ENCODE data around the gene XKR7.
"Not testable (repeated sequence)": the region's sequence is repeated elsewhere in the genome, so short reads cannot be mapped to it uniquely, and the experiment has no call there.

Gene XKR7

GRCh38 chr20:31967830-31968249 is at the start of gene XKR7:
TSS of gene XKR7 (plus strand) at chr20:31968151. CDS start at chr20:31968176, 25 bp downstream.
- no peak within 1 kb of the TSS for H3K4me3 ChIP-seq (replicated peaks; ENCODE audit: low read depth, low read length)
- TF ChIP-seq CTCF (IDR thresholded peaks at IDR 0.05; ENCODE audit: low read depth, low read length, missing control alignments), result no peak
- DNase-seq (ENCODE audit: extremely low read depth, low read depth), result no peak

- no peak for DNase-seq (ENCODE audit: extremely low read depth, low read depth)
- no peak overlapping the region for H3K4me3 ChIP-seq (replicated peaks; ENCODE audit: low read depth, low read length)
- no peak for TF ChIP-seq CTCF (IDR thresholded peaks at IDR 0.05; ENCODE audit: low read depth, low read length, missing control alignments)
These were observed 49.4 kb upstream of the XKR7 start for GRCh38 chr20:31918466-31919105.

- TF ChIP-seq CTCF (IDR thresholded peaks at IDR 0.05; ENCODE audit: low read depth, low read length, missing control alignments), result no peak
- DNase-seq (ENCODE audit: extremely low read depth, low read depth), result no peak
- H3K4me3 ChIP-seq (replicated peaks; ENCODE audit: low read depth, low read length), result no peak overlapping the region
These were observed 48.4 kb upstream of the XKR7 start for GRCh38 chr20:31919410-31920155.

GRCh38 chr20:31920275-31920855 is 47.6 kb upstream of the XKR7 start:
- DNase-seq (ENCODE audit: extremely low read depth, low read depth), result no peak

GRCh38 chr20:31921480-31921879 is 46.5 kb upstream of the XKR7 start:
- not testable (repeated sequence) for H3K4me3 ChIP-seq (replicated peaks; ENCODE audit: low read depth, low read length); DNase-seq (ENCODE audit: extremely low read depth, low read depth)

More at GRCh38 chr20:31920275-31920855, 47.6 kb upstream of the XKR7 start:
- H3K4me3 ChIP-seq (replicated peaks; ENCODE audit: low read depth, low read length), result no peak overlapping the region
- no peak for TF ChIP-seq CTCF (IDR thresholded peaks at IDR 0.05; ENCODE audit: low read depth, low read length, missing control alignments)

GRCh38 chr20:31922181-31922580 is 45.8 kb upstream of the XKR7 start:
- H3K4me3 ChIP-seq (replicated peaks; ENCODE audit: low read depth, low read length), result no peak overlapping the region
- TF ChIP-seq CTCF (IDR thresholded peaks at IDR 0.05; ENCODE audit: low read depth, low read length, missing control alignments), result no peak
- DNase-seq (ENCODE audit: extremely low read depth, low read depth), result no peak

GRCh38 chr20:31922588-31922987 is 45.4 kb upstream of the XKR7 start:
- no peak overlapping the region for H3K4me3 ChIP-seq (replicated peaks; ENCODE audit: low read depth, low read length)
- no peak for DNase-seq (ENCODE audit: extremely low read depth, low read depth)
- TF ChIP-seq CTCF (IDR thresholded peaks at IDR 0.05; ENCODE audit: low read depth, low read length, missing control alignments), result no peak
